ENCODE results near the gene RBMS3.

Gene RBMS3

DNA sequence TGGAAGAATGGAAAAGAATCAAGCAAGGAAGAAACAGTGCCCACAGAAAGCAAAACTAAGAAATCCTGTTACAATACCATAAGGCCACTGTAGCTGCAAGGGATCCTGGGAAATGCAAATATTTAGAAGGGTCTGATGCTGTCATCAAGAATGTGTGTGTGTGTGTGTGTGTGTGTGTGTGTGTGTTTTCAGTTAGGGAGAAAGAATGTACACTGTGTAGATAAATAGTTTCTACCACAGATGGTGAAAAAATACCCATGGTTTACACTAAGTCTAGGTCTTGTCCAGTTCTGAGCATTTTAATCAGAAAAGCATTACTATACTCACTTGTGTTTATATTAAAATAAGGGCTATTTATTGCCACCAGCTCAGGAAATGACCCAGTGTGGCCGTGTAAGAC is 355.0 kb downstream of the RBMS3 start:
- DNase-seq, result no peak
- TF ChIP-seq POLR2A (IDR thresholded peaks at IDR 0.05; ENCODE audit: low read length) (no peak), GATA1 (IDR thresholded peaks at IDR 0.05; ENCODE audit: low read depth, low read length) (no peak)

DNA sequence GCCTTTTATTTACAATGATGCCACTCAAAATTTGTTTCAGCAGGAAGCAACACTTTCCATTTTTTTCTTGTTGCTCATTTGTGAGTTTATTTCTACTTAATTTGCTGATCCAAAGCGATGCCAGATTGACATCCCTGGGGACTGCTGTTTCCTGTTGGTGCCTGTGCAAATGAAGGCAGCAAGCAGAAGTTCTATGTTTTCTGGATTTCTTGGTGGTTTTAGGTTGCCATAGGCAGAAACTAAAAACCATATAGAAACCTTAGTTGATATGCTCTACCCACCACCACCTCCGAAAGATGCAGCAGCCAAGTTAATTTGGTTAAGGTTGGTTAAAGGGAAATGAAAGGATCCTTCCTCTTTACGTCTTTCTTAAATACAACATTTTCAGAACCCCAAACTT is 356.2 kb downstream of the RBMS3 start:
- DNase-seq, result no peak

GRCh38 chr3:29639578-29640290 is 358.9 kb downstream of the RBMS3 start:
- no peak for DNase-seq
- TF ChIP-seq POLR2A (IDR thresholded peaks at IDR 0.05; ENCODE audit: low read length) (no peak), GATA1 (IDR thresholded peaks at IDR 0.05; ENCODE audit: low read depth, low read length) (no peak)

More for the DNA sequence above, 356.2 kb downstream of the RBMS3 start:
- TF ChIP-seq GATA1 (IDR thresholded peaks at IDR 0.05; ENCODE audit: low read depth, low read length) (no peak), POLR2A (IDR thresholded peaks at IDR 0.05; ENCODE audit: low read length) (no peak)

- TF ChIP-seq GATA1 (IDR thresholded peaks at IDR 0.05; ENCODE audit: low read depth, low read length) (no peak), POLR2A (IDR thresholded peaks at IDR 0.05; ENCODE audit: low read length) (no peak)
- no peak for DNase-seq
Measured at GRCh38 chr3:29642393-29643033, 361.6 kb downstream of the RBMS3 start.

DNA sequence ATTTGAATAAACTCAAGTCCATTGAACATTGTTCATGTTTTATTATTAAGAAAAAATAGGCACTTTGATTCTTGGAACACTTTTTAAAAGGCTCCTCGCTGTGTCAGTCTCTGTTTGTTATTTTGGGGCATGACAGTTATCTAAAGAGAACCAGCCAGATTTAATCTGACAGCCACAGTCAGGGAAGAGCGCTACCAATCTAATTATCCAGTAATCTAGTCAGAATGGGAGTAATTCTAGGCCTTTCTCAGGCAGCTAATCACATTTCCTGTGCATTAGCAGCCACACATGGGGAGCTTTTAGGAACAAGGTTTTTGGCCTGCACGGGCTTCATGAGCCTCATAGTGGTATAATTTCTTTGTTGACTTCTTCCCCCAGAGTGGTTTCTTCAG is 362.2 kb downstream of the RBMS3 start:
- no peak for DNase-seq
- no peak for TF ChIP-seq GATA1 (IDR thresholded peaks at IDR 0.05; ENCODE audit: low read depth, low read length)
- no peak for TF ChIP-seq POLR2A (IDR thresholded peaks at IDR 0.05; ENCODE audit: low read length)

- DNase-seq, result no peak
- TF ChIP-seq POLR2A (IDR thresholded peaks at IDR 0.05; ENCODE audit: low read length) (no peak), GATA1 (IDR thresholded peaks at IDR 0.05; ENCODE audit: low read depth, low read length) (no peak)
Measured at GRCh38 chr3:29644261-29644660, 363.4 kb downstream of the RBMS3 start.

DNA sequence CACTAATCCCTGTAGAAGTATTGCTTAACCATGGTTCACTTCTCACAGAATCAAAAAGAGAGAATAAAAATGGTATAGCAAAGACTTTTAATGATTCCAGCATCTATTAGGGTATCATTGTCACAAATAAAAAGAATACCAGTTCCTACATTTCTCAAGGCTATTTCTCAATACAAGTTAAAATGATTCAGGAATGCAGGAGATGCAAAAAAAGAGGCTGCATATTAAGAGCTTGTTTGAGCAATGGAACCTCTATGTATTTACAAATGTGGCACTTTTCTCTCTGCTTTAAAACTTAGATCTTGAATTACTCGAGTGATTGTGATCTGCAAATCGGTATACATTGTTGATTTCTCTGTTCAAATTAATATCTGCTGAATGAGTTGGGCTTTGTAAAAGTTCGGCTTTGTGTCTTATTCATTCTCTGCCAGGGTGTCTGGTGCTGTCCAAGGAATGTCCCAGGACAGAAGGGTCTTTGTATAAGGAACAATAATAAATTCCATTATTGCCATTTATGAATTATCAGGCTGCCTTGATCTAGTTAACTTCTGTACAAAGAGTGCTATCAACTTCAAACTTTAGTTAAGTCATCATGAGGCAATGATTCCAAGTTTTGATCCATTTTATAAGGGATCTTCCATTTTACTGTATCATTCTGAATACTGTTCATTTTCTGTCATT is 364.2 kb downstream of the RBMS3 start:
- no peak for TF ChIP-seq GATA1 (IDR thresholded peaks at IDR 0.05; ENCODE audit: low read depth, low read length)
- no peak for TF ChIP-seq POLR2A (IDR thresholded peaks at IDR 0.05; ENCODE audit: low read length)
- no peak for DNase-seq

DNA sequence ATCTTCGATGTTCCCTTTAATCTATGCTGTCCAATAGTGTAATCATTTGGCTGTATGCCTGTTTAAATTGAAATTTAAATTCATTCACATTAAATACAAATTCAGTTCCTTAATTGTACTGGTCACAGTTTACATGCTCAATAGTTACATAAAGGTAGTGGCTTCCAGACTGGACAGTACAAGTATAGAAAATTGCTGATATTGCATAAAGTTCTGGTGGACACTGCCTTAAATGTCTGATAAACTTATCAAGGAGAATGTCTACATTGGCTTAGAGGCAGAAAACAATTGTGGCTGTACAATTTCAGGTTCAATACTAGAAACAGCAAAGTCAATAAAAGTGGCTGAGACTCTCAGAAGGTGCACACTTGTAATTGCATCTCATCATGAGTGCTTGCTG is 365.2 kb downstream of the RBMS3 start:
- no peak for DNase-seq

GRCh38 chr3:29649815-29650547 is 369.1 kb downstream of the RBMS3 start:
- DNase-seq, result no peak
- TF ChIP-seq GATA1 (IDR thresholded peaks at IDR 0.05; ENCODE audit: low read depth, low read length) (no peak), POLR2A (IDR thresholded peaks at IDR 0.05; ENCODE audit: low read length) (no peak)

More for the DNA sequence above, 365.2 kb downstream of the RBMS3 start:
- TF ChIP-seq POLR2A (IDR thresholded peaks at IDR 0.05; ENCODE audit: low read length) (no peak), GATA1 (IDR thresholded peaks at IDR 0.05; ENCODE audit: low read depth, low read length) (no peak)

DNA sequence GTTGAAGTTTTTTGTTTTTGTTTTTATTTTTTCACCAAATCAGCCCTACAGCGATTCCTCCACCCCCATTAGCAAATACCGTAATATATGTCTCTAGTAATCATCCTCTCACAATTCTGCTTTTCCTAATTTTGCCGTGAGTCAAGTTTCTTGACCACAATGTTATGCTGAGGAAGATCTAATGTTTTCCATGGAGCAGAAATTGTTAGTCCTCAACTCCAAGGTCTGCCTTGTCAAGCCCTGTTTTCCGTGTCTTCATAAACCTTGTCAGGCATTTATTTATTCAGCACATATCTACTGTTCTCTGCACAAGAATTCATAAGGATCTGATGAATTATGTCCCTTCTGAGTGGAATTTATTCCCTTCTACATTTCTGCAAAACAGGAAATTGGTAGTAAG is 372.8 kb downstream of the RBMS3 start:
- TF ChIP-seq POLR2A (IDR thresholded peaks at IDR 0.05; ENCODE audit: low read length), result no peak
- TF ChIP-seq GATA1 (IDR thresholded peaks at IDR 0.05; ENCODE audit: low read depth, low read length), result no peak
- DNase-seq, result no peak

DNA sequence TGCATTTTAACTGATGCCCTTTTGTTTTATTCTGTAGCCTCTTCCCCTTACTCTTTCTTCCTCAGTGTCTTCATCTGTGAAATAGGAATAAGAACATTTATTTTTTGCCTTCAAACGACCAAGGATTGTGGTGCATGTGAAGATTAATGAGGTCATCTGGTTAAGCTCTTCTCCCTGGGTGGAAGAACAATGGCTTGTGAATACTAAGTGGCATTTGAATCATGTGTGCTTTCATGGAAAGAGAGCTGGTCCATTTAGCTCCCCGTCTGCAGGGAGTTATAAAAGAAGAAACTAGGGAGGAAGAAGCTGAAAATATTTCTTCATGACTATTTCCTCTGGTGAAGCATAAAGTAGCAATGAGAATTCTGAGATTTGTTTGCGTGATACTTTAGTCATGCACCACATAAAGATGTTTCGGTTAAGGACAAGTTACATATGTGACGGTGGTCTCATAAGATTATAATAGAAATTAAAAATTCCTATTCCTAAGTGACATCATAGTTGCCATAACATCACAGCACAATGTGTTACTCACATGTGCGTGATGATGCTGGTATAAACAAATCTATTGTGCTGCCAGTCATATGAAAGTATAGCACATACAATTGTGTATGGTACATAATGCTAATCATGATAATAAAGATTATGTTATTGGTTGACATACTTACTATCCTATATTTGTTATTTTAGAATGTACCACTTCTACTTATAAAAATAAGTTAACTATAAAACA is 374.3 kb downstream of the RBMS3 start:
- no peak for TF ChIP-seq POLR2A (IDR thresholded peaks at IDR 0.05; ENCODE audit: low read length)
- TF ChIP-seq GATA1 (IDR thresholded peaks at IDR 0.05; ENCODE audit: low read depth, low read length), result no peak
- no peak for DNase-seq

- TF ChIP-seq GATA1 (IDR thresholded peaks at IDR 0.05; ENCODE audit: low read depth, low read length) (no peak), POLR2A (IDR thresholded peaks at IDR 0.05; ENCODE audit: low read length) (no peak)
Measured at GRCh38 chr3:29665688-29666087, 384.8 kb downstream of the RBMS3 start.

DNA sequence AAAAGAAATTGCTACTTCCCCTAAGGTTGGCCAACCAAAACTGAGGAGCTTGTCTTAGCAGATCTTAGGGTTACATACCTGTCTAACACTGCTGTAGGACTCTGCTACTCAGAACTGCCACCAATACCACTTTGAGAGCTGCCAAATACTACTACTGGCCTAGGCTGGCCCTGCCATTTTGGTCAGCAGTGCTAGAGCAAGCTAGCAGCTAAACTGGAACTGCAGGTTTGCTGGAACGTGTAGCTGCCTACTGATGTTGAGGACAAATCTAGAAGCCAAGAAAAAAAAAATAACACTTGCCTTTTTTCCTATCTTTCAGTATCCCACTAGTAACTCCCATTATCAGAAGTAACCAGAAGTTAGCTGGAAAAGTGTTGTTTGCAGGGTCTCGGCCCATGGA is 387.4 kb downstream of the RBMS3 start:
- no peak for DNase-seq
- TF ChIP-seq GATA1 (IDR thresholded peaks at IDR 0.05; ENCODE audit: low read depth, low read length), result no peak
- TF ChIP-seq POLR2A (IDR thresholded peaks at IDR 0.05; ENCODE audit: low read length), result no peak

More at GRCh38 chr3:29665688-29666087, 384.8 kb downstream of the RBMS3 start:
- no peak for DNase-seq

Data from erythroblast (primary cell).